ENCODE results near the gene MAOA. TPM values are rescaled to one million over a fixed set of nuclear protein-coding genes. Genes with fewer than 3 reads are reported as not detected.
"Not testable (repeated sequence)": the region's sequence is repeated elsewhere in the genome, so short reads cannot be mapped to it uniquely, and the experiment has no call there.

Gene MAOA
- total RNA-seq, 1 donor from 2014 or later: 7.5 TPM

- no peak for DNase-seq (ENCODE audit: extremely low read depth, low read depth, low spot score)
Observed at GRCh38 chrX:43661521-43662240, 5.6 kb downstream of the MAOA start.

GRCh38 chrX:43663173-43663572 is 7.1 kb downstream of the MAOA start:
- no peak for DNase-seq (ENCODE audit: extremely low read depth, low read depth, low spot score)

- DNase-seq (ENCODE audit: extremely low read depth, low read depth, low spot score): no peak
Observed at GRCh38 chrX:43664258-43664657, 8.2 kb downstream of the MAOA start.

- no peak for DNase-seq (ENCODE audit: extremely low read depth, low read depth, low spot score)
Observed at GRCh38 chrX:43664708-43665107, 8.6 kb downstream of the MAOA start.

- no peak for DNase-seq (ENCODE audit: extremely low read depth, low read depth, low spot score)
Observed at GRCh38 chrX:43666311-43666912, 10.3 kb downstream of the MAOA start.

- DNase-seq (ENCODE audit: extremely low read depth, low read depth, low spot score): not testable (repeated sequence)
Observed at GRCh38 chrX:43675965-43676628, 20.0 kb downstream of the MAOA start.

GRCh38 chrX:43676971-43677572 is 21.0 kb downstream of the MAOA start:
- DNase-seq (ENCODE audit: extremely low read depth, low read depth, low spot score): no peak

- no peak for DNase-seq (ENCODE audit: extremely low read depth, low read depth, low spot score)
Observed at GRCh38 chrX:43677993-43678392, 21.9 kb downstream of the MAOA start.

- DNase-seq (ENCODE audit: extremely low read depth, low read depth, low spot score): no peak
Observed at GRCh38 chrX:43679058-43679457, 23.0 kb downstream of the MAOA start.

- DNase-seq (ENCODE audit: extremely low read depth, low read depth, low spot score): no peak
Observed at GRCh38 chrX:43679778-43680177, 23.7 kb downstream of the MAOA start.

- no peak for DNase-seq (ENCODE audit: extremely low read depth, low read depth, low spot score)
Observed at GRCh38 chrX:43682726-43683125, 26.6 kb downstream of the MAOA start.

GRCh38 chrX:43685221-43685620 is 29.1 kb downstream of the MAOA start:
- no peak for DNase-seq (ENCODE audit: extremely low read depth, low read depth, low spot score)

GRCh38 chrX:43688586-43688985 is 32.5 kb downstream of the MAOA start:
- no peak for DNase-seq (ENCODE audit: extremely low read depth, low read depth, low spot score)

GRCh38 chrX:43693602-43694406 is 37.7 kb downstream of the MAOA start:
- DNase-seq (ENCODE audit: extremely low read depth, low read depth, low spot score): no peak

- DNase-seq (ENCODE audit: extremely low read depth, low read depth, low spot score): no peak
Observed at GRCh38 chrX:43699475-43699874, 43.4 kb downstream of the MAOA start.

GRCh38 chrX:43702079-43702524 is 46.0 kb downstream of the MAOA start:
- DNase-seq (ENCODE audit: extremely low read depth, low read depth, low spot score): no peak

GRCh38 chrX:43702660-43703059 is 46.6 kb downstream of the MAOA start:
- DNase-seq (ENCODE audit: extremely low read depth, low read depth, low spot score): no peak

GRCh38 chrX:43703211-43703791 is 47.2 kb downstream of the MAOA start:
- no peak for DNase-seq (ENCODE audit: extremely low read depth, low read depth, low spot score)

GRCh38 chrX:43706786-43707370 is 50.8 kb downstream of the MAOA start:
- no peak for DNase-seq (ENCODE audit: extremely low read depth, low read depth, low spot score)

Measured in glomerular endothelial cell (primary cell).